ENCODE results near the gene GFOD1. TPM values are rescaled to one million over a fixed set of nuclear protein-coding genes. Genes with fewer than 3 reads are reported as not detected.
"Not testable (repeated sequence)": the region's sequence is repeated elsewhere in the genome, so short reads cannot be mapped to it uniquely, and the experiment has no call there.

GFOD1 gene
- total RNA-seq, 1 experiment from 2014 or later: 6.1 TPM

GRCh38 chr6:13444604-13445003 lies 42.8 kb downstream of the GFOD1 start:
- peaks cover 1 to 2% of the 10 kb centered on the region in 2 experiments; a peak in 3 of 5 replicates for H3K9me3 Mint-ChIP-seq
- no peak overlapping the region for H3K27ac Mint-ChIP-seq
- no peak overlapping the region for H2BK5ac ChIP-seq (ENCODE audit: insufficient read length, low read length)
- H3K14ac ChIP-seq (ENCODE audit: insufficient read depth, low read length): no peak overlapping the region
- WGBS (ENCODE audit: extremely low coverage, insufficient read length, low lambda C conversion rate): no CpG with 5 or more reads among the region's 3 CpGs
- peaks cover under 1 to 3% (median 1%) of the 10 kb centered on the region in 3 experiments; a peak in 4 of 7 replicates for H3K36me3 Mint-ChIP-seq (ENCODE audit: insufficient read depth in 1 of 3, low read depth in 3 of 3)
- H3K4me3 Mint-ChIP-seq: no peak overlapping the region
- no peak overlapping the region for H3K18ac ChIP-seq (ENCODE audit: insufficient read length, low read depth, low read length)
- H2BK20ac ChIP-seq (ENCODE audit: low read depth, low read length, poor library complexity, severe bottlenecking): no peak overlapping the region
- H4K20me1 ChIP-seq (ENCODE audit: control insufficient read depth, insufficient read depth, insufficient read length): no peaks in the 10 kb centered on the region
- H3K23me2 ChIP-seq (ENCODE audit: insufficient read length, low read depth, low read length, poor library complexity, severe bottlenecking): no peaks in the 10 kb centered on the region
- no peak overlapping the region for H3K9ac ChIP-seq (ENCODE audit: extremely low read depth, insufficient read length, low read length)
- H4K91ac ChIP-seq (ENCODE audit: insufficient read length, low read depth, low read length): no peak overlapping the region
- no peak overlapping the region for H3K56ac ChIP-seq (ENCODE audit: insufficient read length, low read depth, low read length)
- no peaks in the 10 kb centered on the region for H3K27me3 ChIP-seq (ENCODE audit: insufficient read depth, low read length)
- no peak overlapping the region for H3K4ac ChIP-seq (ENCODE audit: low read depth, low read length)
- no peak overlapping the region for H3K27ac ChIP-seq (ENCODE audit: insufficient read length, low read depth, low read length)
- H3K79me2 ChIP-seq (ENCODE audit: insufficient read depth, low read length): peaks cover 3% of the 10 kb centered on the region; the same call in 1 of the 2 replicates
- H3K4me2 ChIP-seq (ENCODE audit: insufficient read depth, insufficient read length, low read length): no peak overlapping the region
- no peak overlapping the region for H2BK120ac ChIP-seq (ENCODE audit: low read depth, low read length, poor library complexity, severe bottlenecking)
- H3K23ac ChIP-seq (ENCODE audit: insufficient read length, low read depth, low read length): no peak overlapping the region
- DNase-seq: no peak
- no peak overlapping the region for H4K8ac ChIP-seq (replicated peaks; ENCODE audit: insufficient read length, low read depth, low read length)
- peaks cover 1% of the 10 kb centered on the region; the same call in 1 of the 2 replicates for H3K27me3 Mint-ChIP-seq (ENCODE audit: low read depth)
- peaks cover 14 to 17% of the 10 kb centered on the region in 2 experiments for H3K4me1 Mint-ChIP-seq
- no peak overlapping the region for H3T11ph ChIP-seq (ENCODE audit: low read length)
- no peak overlapping the region for H4K5ac ChIP-seq (ENCODE audit: insufficient read length, low read depth, low read length)
- H2AFZ ChIP-seq (ENCODE audit: low read length): no peak overlapping the region
- no peaks in the 10 kb centered on the region; the same call in 1 of the 2 replicates for H3K4me1 ChIP-seq (ENCODE audit: insufficient read depth, low read length)
- H2BK12ac ChIP-seq (ENCODE audit: insufficient read length, low read depth, low read length): no peak overlapping the region
- no peaks in the 10 kb centered on the region for H3K79me1 ChIP-seq (ENCODE audit: insufficient read depth, low read depth, low read length, poor library complexity, severe bottlenecking)
- H2AK5ac ChIP-seq (ENCODE audit: insufficient read length, low read length): no peak overlapping the region
- no peak overlapping the region for H2BK15ac ChIP-seq (ENCODE audit: low read depth, low read length)
- no peak for TF ChIP-seq CTCF (conservative IDR thresholded peaks at IDR 0.05)
- no peaks in the 10 kb centered on the region for H3K9me3 ChIP-seq (ENCODE audit: control insufficient read depth, low read depth, low read length)

GRCh38 chr6:13443978-13444377 lies 43.4 kb downstream of the GFOD1 start:
- no CpG with 5 or more reads among the region's 6 CpGs for WGBS (ENCODE audit: extremely low coverage, insufficient read length, low lambda C conversion rate)
- H3K27ac Mint-ChIP-seq, H3K4me3 Mint-ChIP-seq: not testable (repeated sequence)

More at GRCh38 chr6:13443978-13444377, 43.4 kb downstream of the GFOD1 start:
- peaks cover 14 to 21% of the 10 kb centered on the region in 2 experiments for H3K4me1 Mint-ChIP-seq
- not testable (repeated sequence) for H3K4me1 ChIP-seq (ENCODE audit: insufficient read depth, low read length); H3K4ac ChIP-seq (ENCODE audit: low read depth, low read length); H3K18ac ChIP-seq (ENCODE audit: insufficient read length, low read depth, low read length); H4K8ac ChIP-seq (replicated peaks; ENCODE audit: insufficient read length, low read depth, low read length); H4K5ac ChIP-seq (ENCODE audit: insufficient read length, low read depth, low read length); H2AFZ ChIP-seq (ENCODE audit: low read length); H3K9me3 Mint-ChIP-seq; H2BK12ac ChIP-seq (ENCODE audit: insufficient read length, low read depth, low read length); H3K4me2 ChIP-seq (ENCODE audit: insufficient read depth, insufficient read length, low read length); H3K14ac ChIP-seq (ENCODE audit: insufficient read depth, low read length); H4K91ac ChIP-seq (ENCODE audit: insufficient read length, low read depth, low read length); H2BK15ac ChIP-seq (ENCODE audit: low read depth, low read length); H2BK5ac ChIP-seq (ENCODE audit: insufficient read length, low read length); DNase-seq; H3K36me3 Mint-ChIP-seq (ENCODE audit: insufficient read depth in 1 of 3, low read depth in 3 of 3); H4K20me1 ChIP-seq (ENCODE audit: control insufficient read depth, insufficient read depth, insufficient read length); H2BK120ac ChIP-seq (ENCODE audit: low read depth, low read length, poor library complexity, severe bottlenecking); H3K9me3 ChIP-seq (ENCODE audit: control insufficient read depth, low read depth, low read length); H3K79me2 ChIP-seq (ENCODE audit: insufficient read depth, low read length); H3T11ph ChIP-seq (ENCODE audit: low read length); H3K27me3 Mint-ChIP-seq (ENCODE audit: low read depth); H3K56ac ChIP-seq (ENCODE audit: insufficient read length, low read depth, low read length); H3K23me2 ChIP-seq (ENCODE audit: insufficient read length, low read depth, low read length, poor library complexity, severe bottlenecking); H3K9ac ChIP-seq (ENCODE audit: extremely low read depth, insufficient read length, low read length); H3K79me1 ChIP-seq (ENCODE audit: insufficient read depth, low read depth, low read length, poor library complexity, severe bottlenecking); H3K27ac ChIP-seq (ENCODE audit: insufficient read length, low read depth, low read length); H2BK20ac ChIP-seq (ENCODE audit: low read depth, low read length, poor library complexity, severe bottlenecking); H3K23ac ChIP-seq (ENCODE audit: insufficient read length, low read depth, low read length); H2AK5ac ChIP-seq (ENCODE audit: insufficient read length, low read length); H3K27me3 ChIP-seq (ENCODE audit: insufficient read depth, low read length)
